GM23338 (cell line): ENCODE data around the gene PGLYRP4. TPM values are rescaled to one million over a fixed set of nuclear protein-coding genes. Genes with fewer than 3 reads are reported as not detected.

ENCODE experiments used
- ATAC-seq: fragments of 200-7000 bp; cut with Tn5 transposase; 3 replicates; pipeline ENCODE4 v1.9.1; 2020
- DNase-seq: peaks from one replicate; pipeline ENCODE4 v3.0.0-alpha.2; 2015; ENCODE audit warnings: low spot score
- H2AFZ ChIP-seq: fragments of 200-600 bp; sonication (generic); 2 replicates; pipeline ENCODE4 v1.8.0; 2016; ENCODE audit warnings: antibody characterized with exemption, mild to moderate bottlenecking, moderate library complexity
- H3F3A ChIP-seq: fragments of 200-600 bp; sonication (generic); replicated peaks from 2 replicates; pipeline ENCODE4 v1.8.0; 2017; ENCODE audit warnings: antibody characterized with exemption, mixed run types, low read depth
- H3K27ac ChIP-seq: fragments of 200-600 bp; sonication (generic); 2 replicates; pipeline ENCODE4 v1.6.1; 2016; ENCODE audit warnings: low read depth
- H3K27me3 ChIP-seq: fragments of 200-600 bp; sonication (generic); 2 replicates; pipeline ENCODE4 v1.8.0; 2016; ENCODE audit warnings: mild to moderate bottlenecking, mixed run types, moderate library complexity; ENCODE audit not compliant: insufficient read depth
- H3K36me3 ChIP-seq: fragments of 200-600 bp; sonication (generic); 2 replicates; pipeline ENCODE4 v1.8.0; 2016; ENCODE audit warnings: mild to moderate bottlenecking; ENCODE audit not compliant: insufficient read depth
- H3K4me1 ChIP-seq: fragments of 200-600 bp; sonication (generic); 2 replicates; pipeline ENCODE4 v1.8.0; 2016; ENCODE audit warnings: mild to moderate bottlenecking, moderate library complexity; ENCODE audit not compliant: insufficient read depth
- H3K4me2 ChIP-seq: fragments of 200-600 bp; sonication (generic); 2 replicates; pipeline ENCODE4 v1.7.1; 2017; ENCODE audit warnings: mixed run types
- H3K4me3 ChIP-seq: fragments of 200-600 bp; sonication (generic); 2 replicates; pipeline ENCODE4 v1.6.1; 2016; ENCODE audit warnings: mixed run types
- H3K79me2 ChIP-seq: fragments of 200-600 bp; sonication (generic); replicated peaks from 2 replicates; pipeline ENCODE4 v1.8.0; 2017; ENCODE audit warnings: mild to moderate bottlenecking; ENCODE audit not compliant: insufficient read depth
- H3K9me2 ChIP-seq: fragments of 200-600 bp; sonication (generic); 2 replicates; pipeline ENCODE4 v1.8.0; 2017; ENCODE audit not compliant: insufficient read depth
- H4K20me1 ChIP-seq: fragments of 200-600 bp; sonication (generic); replicated peaks from 2 replicates; pipeline ENCODE4 v1.8.0; 2017; ENCODE audit warnings: mild to moderate bottlenecking; ENCODE audit not compliant: insufficient read depth
- H3K27ac Mint-ChIP-seq: 2 replicates; pipeline ENCODE4 v1.8.0; 2020; ENCODE audit warnings: inconsistent platforms, mild to moderate bottlenecking, moderate library complexity, mixed read lengths
- H3K27me3 Mint-ChIP-seq: 3 replicates; pipeline ENCODE4 v1.8.0; 2022; ENCODE audit warnings: low read depth, mild to moderate bottlenecking, moderate library complexity, mixed read lengths, inconsistent platforms; ENCODE audit not compliant: insufficient read depth, poor library complexity
- H3K36me3 Mint-ChIP-seq: 3 replicates; pipeline ENCODE4 v1.8.0; 2021; ENCODE audit warnings: low read depth, mild to moderate bottlenecking, inconsistent platforms, moderate library complexity, mixed read lengths
- H3K4me1 Mint-ChIP-seq: 3 replicates; pipeline ENCODE4 v1.8.0; 2020; ENCODE audit warnings: mild to moderate bottlenecking, inconsistent platforms, mixed read lengths
- H3K4me3 Mint-ChIP-seq: 3 replicates; pipeline ENCODE4 v1.8.0; 2021; ENCODE audit warnings: moderate library complexity, mild to moderate bottlenecking, inconsistent platforms, mixed read lengths
- H3K9me3 Mint-ChIP-seq: 3 replicates; pipeline ENCODE4 v1.8.0; 2020; ENCODE audit warnings: moderate library complexity, mild to moderate bottlenecking, inconsistent platforms, mixed read lengths
- CTCF ChIP-seq, 2 experiments: fragments of 200-600 bp in 1 of 2; sonication (generic) in 1 of 2; conservative IDR thresholded peaks; 2 replicates each; pipeline versions ENCODE4 v1.5.1 to v1.6.1; 2016 to 2017; ENCODE audit warnings: antibody characterized with exemption in 2 of 2, low read depth in 2 of 2, mild to moderate bottlenecking in 2 of 2, moderate library complexity in 1 of 2
- EZH2phosphoT487 ChIP-seq: fragments of 200-600 bp; sonication (generic); IDR thresholded peaks from one replicate; pipeline ENCODE4 v1.8.1; 2018; ENCODE audit warnings: antibody characterized with exemption; ENCODE audit not compliant: unreplicated experiment
- JUNB ChIP-seq: IDR thresholded peaks from one replicate; pipeline ENCODE4 v1.6.1; 2016; ENCODE audit warnings: antibody characterized with exemption; ENCODE audit not compliant: unreplicated experiment
- NANOG ChIP-seq: IDR thresholded peaks from 2 replicates; pipeline ENCODE4 v1.6.1; 2016; ENCODE audit warnings: antibody characterized with exemption, borderline replicate concordance
- POLR2AphosphoS5 ChIP-seq: IDR thresholded peaks from 2 replicates; pipeline ENCODE4 v1.6.1; 2016; ENCODE audit warnings: antibody characterized with exemption, low read depth
- REST ChIP-seq: IDR thresholded peaks from one replicate; pipeline ENCODE4 v1.6.1; 2018; ENCODE audit warnings: antibody characterized with exemption; ENCODE audit not compliant: unreplicated experiment
- ZNF114 ChIP-seq: fragments of 250-450 bp; sonication (Bioruptor Pico); IDR thresholded peaks from 2 replicates; pipeline ENCODE4 v1.5.0; 2020; ENCODE audit warnings: mild to moderate bottlenecking, moderate library complexity
- ZNF331 ChIP-seq: fragments of 250-450 bp; sonication (Bioruptor Pico); IDR thresholded peaks from 2 replicates; pipeline ENCODE4 v1.5.0; 2020; ENCODE audit warnings: low read depth, mild to moderate bottlenecking, moderate library complexity
- polyA plus RNA-seq: library from polyadenylated mRNA; unstranded; fragments of >200 nt; fragmentation: Nextera tagmentation; extraction: Ambion mirVana; gene quantifications from 2 replicates; pipeline ENCODE4 v1.2.1, GENCODE V29; 2016
- total RNA-seq: library from RNA; depleted of rRNA; stranded (reverse); fragments of >200 nt; shearing (Covaris generic); gene quantifications from 2 replicates; pipeline ENCODE4 v1.2.3, GENCODE V29; 2014
- TF ChIP-seq, protein P1 (sequence below): IDR thresholded peaks from 2 replicates; pipeline ENCODE4 v1.6.1; 2016; ENCODE audit warnings: antibody characterized with exemption

The PGLYRP4 gene
- total and polyA plus RNA-seq, 2 experiments from 2014 or later: not detected

DNA sequence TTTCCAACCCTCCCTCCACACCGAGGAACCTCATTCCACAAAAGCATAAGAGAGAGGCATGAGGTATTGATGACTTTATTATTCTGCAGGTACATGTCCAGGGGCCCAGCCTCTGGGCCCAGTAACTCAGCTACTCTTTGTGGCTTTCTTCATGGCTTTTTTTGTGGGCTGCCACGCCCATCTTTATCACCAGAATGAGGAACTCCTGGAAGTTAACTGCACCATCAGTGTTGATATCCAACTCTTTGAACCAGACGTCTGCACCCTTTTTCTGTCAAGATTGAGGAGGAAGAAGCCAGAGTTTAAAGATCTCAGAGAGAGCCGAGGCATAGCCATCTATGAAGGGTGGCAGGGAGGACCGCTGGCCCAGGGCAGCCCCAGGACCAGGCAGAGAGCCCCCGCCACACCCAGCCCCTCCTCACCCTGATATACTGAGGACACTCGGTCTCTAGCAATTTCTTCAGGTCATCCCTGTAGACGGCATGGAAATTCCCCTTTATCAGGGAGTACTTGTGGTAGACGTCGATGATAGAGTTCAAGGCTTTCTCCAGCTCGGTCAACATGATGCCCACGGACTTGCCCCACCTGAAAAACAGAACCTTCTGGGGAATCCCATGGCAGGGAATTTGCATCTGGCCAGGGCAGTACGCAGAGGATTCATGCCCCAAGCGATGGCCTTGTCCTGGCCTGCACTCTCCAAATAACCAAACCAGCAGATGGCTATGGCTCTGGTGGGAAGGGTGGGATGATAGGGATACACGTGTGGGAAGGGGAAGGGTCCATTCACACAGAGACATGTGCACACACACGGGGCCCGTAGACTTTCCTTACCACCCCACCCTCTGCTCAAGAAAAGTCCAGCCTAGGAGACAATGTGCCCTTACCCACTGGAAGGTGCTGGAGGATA lies 41.6 kb upstream of the PGLYRP4 start:
- Histone ChIP-seq H3K4me2 (no peak overlapping the region), H3K4me3 (no peak overlapping the region), H3K9me2 (0 out of 2 replicates have a peak, but pooled peaks cover 3% of the 10 kb centered on the region), H3K27me3 (no peaks in the 10 kb centered on the region), H3K27ac (no peak overlapping the region), H3K4me1 (no peaks in the 10 kb centered on the region), H3K79me2 (no peaks in the 10 kb centered on the region), H2AFZ (no peak overlapping the region), H3F3A (no peaks in the 10 kb centered on the region), H3K36me3 (no peaks in the 10 kb centered on the region), H4K20me1 (no peaks in the 10 kb centered on the region)
- no peak overlapping the region for H3K4me3 Mint-ChIP-seq
- H3K9me3 Mint-ChIP-seq: no peaks in the 10 kb centered on the region
- no peaks in the 10 kb centered on the region for H3K36me3 Mint-ChIP-seq
- DNase-seq (no peak), ATAC-seq (no peak)
- peaks cover 2% of the 10 kb centered on the region for H3K27me3 Mint-ChIP-seq
- peaks cover 2% of the 10 kb centered on the region; the same call in 1 of the 3 replicates for H3K4me1 Mint-ChIP-seq
- H3K27ac Mint-ChIP-seq: no peak overlapping the region
- TF ChIP-seq ZNF331 (CRISPR knock-in tag): no peak
- TF ChIP-seq, protein P1, sequence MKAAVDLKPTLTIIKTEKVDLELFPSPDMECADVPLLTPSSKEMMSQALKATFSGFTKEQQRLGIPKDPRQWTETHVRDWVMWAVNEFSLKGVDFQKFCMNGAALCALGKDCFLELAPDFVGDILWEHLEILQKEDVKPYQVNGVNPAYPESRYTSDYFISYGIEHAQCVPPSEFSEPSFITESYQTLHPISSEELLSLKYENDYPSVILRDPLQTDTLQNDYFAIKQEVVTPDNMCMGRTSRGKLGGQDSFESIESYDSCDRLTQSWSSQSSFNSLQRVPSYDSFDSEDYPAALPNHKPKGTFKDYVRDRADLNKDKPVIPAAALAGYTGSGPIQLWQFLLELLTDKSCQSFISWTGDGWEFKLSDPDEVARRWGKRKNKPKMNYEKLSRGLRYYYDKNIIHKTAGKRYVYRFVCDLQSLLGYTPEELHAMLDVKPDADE: no peak
- no peak for TF ChIP-seq CTCF (conservative IDR thresholded peaks at IDR 0.05; ENCODE audit: low read depth in 2 of 2)
- no peak for TF ChIP-seq JUNB
- no peak for TF ChIP-seq ZNF114 (CRISPR knock-in tag)

DNA sequence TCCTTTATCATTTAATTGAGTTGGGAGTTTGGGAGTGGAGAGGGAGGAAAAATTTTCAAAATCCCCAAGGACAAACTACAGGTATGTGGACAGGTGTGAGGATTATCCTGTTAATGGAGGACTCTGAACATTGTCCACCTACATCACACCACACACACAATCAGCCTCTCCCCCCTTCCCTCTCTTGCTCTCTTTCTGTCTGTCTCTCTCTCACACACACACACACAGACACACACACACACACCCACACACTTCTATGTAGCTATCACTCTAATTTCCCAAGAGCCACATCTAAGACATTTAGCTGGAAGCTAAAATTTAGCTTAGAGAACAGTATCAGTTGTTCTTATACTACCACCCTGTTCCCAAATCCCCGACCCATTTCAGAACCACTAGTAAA lies 40.8 kb upstream of the PGLYRP4 start:
- H3K79me2 ChIP-seq: no peaks in the 10 kb centered on the region
- no peak for ATAC-seq
- TF ChIP-seq NANOG (no peak), JUNB (no peak), ZNF114 (CRISPR knock-in tag) (no peak), REST (no peak), CTCF (conservative IDR thresholded peaks at IDR 0.05; ENCODE audit: low read depth in 2 of 2) (no peak), POLR2AphosphoS5 (no peak), EZH2phosphoT487 (no peak)

More for the DNA sequence above, 40.8 kb upstream of the PGLYRP4 start:
- H3F3A ChIP-seq: no peaks in the 10 kb centered on the region
- 0 out of 2 replicates have a peak, but pooled peaks cover 3% of the 10 kb centered on the region for H3K9me2 ChIP-seq
- Mint-ChIP-seq H3K27me3 (no peaks in the 10 kb centered on the region), H3K4me3 (no peak overlapping the region), H3K27ac (no peak overlapping the region), H3K4me1 (peaks cover 2% of the 10 kb centered on the region; the same call in 1 of the 3 replicates), H3K9me3 (no peaks in the 10 kb centered on the region), H3K36me3 (no peaks in the 10 kb centered on the region)
- no peak overlapping the region for H3K4me2 ChIP-seq
- no peak overlapping the region for H3K27ac ChIP-seq
- H3K27me3 ChIP-seq: no peaks in the 10 kb centered on the region
- H3K4me1 ChIP-seq: no peaks in the 10 kb centered on the region
- no peak overlapping the region for H3K4me3 ChIP-seq
- no peaks in the 10 kb centered on the region for H4K20me1 ChIP-seq
- H3K36me3 ChIP-seq: no peaks in the 10 kb centered on the region
- no peak overlapping the region for H2AFZ ChIP-seq
- DNase-seq: no peak
